B cell (primary cell): ENCODE measurements around the gene PNRC2. TPM values are rescaled to one million over a fixed set of nuclear protein-coding genes. Genes with fewer than 3 reads are reported as not detected.
A peak's percentile ranks its signal among the peaks of the same experiment; 100 is the strongest.

ENCODE experiments used
- ATAC-seq: fragments of 200-7000 bp; cut with Tn5 transposase; one replicate; pipeline ENCODE4 v1.10.0; 2021; ENCODE audit warnings: low read depth, mild to moderate bottlenecking, moderate number of reproducible peaks, moderate library complexity
- CTCF ChIA-PET: fragments of 350-600 bp; sonication (Branson Sonifier 250); formaldehyde crosslinking; loops from one replicate; lab custom pipeline; 2021; ENCODE audit warnings: antibody characterized with exemption, inconsistent platforms; lab: Charles Lee
- POLR2A ChIA-PET: fragments of 350-600 bp; sonication (Branson Sonifier 250); formaldehyde crosslinking; loops from one replicate; lab custom pipeline; 2021; ENCODE audit warnings: antibody characterized with exemption; lab: Charles Lee
- DNase-seq: peaks from one replicate; pipeline ENCODE4 v3.0.0; 2013
- H2AFZ ChIP-seq: 2 replicates; pipeline ENCODE4 v1.6.1; 2012; ENCODE audit warnings: mild to moderate bottlenecking, low read depth, low read length; ENCODE audit not compliant: insufficient read depth, poor library complexity, severe bottlenecking
- H3K27ac ChIP-seq, 2 donors: 1 replicate in 1 of 2; 2 replicates in 1 of 2; pipeline ENCODE4 v1.5.1; 2012 to 2013; ENCODE audit warnings: low read length in 2 of 2, mild to moderate bottlenecking in 2 of 2, moderate library complexity in 1 of 2
- H3K27me3 ChIP-seq, 4 experiments: fragments of 200-600 bp in 1 of 4; sonication (generic) in 1 of 4; replicated peaks in 1 of 4; 1 replicate in 2 of 4; 2 replicates in 2 of 4; pipeline versions ENCODE4 v1.6.1 to v1.7.0; 2013 to 2016; ENCODE audit warnings: low read length in 3 of 4, mild to moderate bottlenecking in 2 of 4, mixed read lengths in 1 of 4, moderate library complexity in 1 of 4; ENCODE audit not compliant: insufficient read depth in 4 of 4, control insufficient read depth in 3 of 4; ENCODE audit errors: control extremely low read depth in 1 of 4
- H3K36me3 ChIP-seq, 2 experiments: replicated peaks in 1 of 2; 1 replicate in 1 of 2; 2 replicates in 1 of 2; pipeline versions ENCODE4 v1.6.1 to v1.7.1; 2013; ENCODE audit warnings: low read length in 1 of 2; ENCODE audit not compliant: insufficient read depth in 2 of 2, control insufficient read depth in 1 of 2; ENCODE audit errors: control extremely low read depth in 1 of 2, extremely low read depth in 1 of 2
- H3K4me1 ChIP-seq, 2 donors: fragments of 200-600 bp in 1 of 2; sonication (generic) in 1 of 2; 1 replicate in 1 of 2; 2 replicates in 1 of 2; pipeline versions ENCODE4 v1.5.1 to v1.6.1; 2013 to 2017; ENCODE audit warnings: low read length in 2 of 2; ENCODE audit not compliant: control insufficient read depth in 2 of 2, insufficient read depth in 2 of 2
- H3K4me2 ChIP-seq: replicated peaks from 2 replicates; pipeline ENCODE3; 2012; ENCODE audit warnings: mild to moderate bottlenecking, low read depth, low read length; ENCODE audit not compliant: poor library complexity, severe bottlenecking
- H3K4me3 ChIP-seq, 5 experiments: fragments of 200-600 bp in 1 of 5; sonication (generic) in 1 of 5; 1 replicate in 3 of 5; 2 replicates in 2 of 5; pipeline versions ENCODE4 v1.5.1 to v1.7.0; 2011 to 2016; ENCODE audit warnings: low read length in 4 of 5, mild to moderate bottlenecking in 4 of 5, low read depth in 2 of 5, control low read depth in 1 of 5, moderate library complexity in 1 of 5; ENCODE audit not compliant: insufficient read depth in 1 of 5; ENCODE audit errors: control extremely low read depth in 1 of 5, extremely low read depth in 1 of 5
- H3K79me2 ChIP-seq: fragments of 200-600 bp; sonication (generic); one replicate; pipeline ENCODE4 v1.6.0; 2016; ENCODE audit warnings: low read length; ENCODE audit not compliant: control insufficient read depth, insufficient read depth
- H3K9ac ChIP-seq: fragments of 200-600 bp; sonication (generic); 2 replicates; pipeline ENCODE4 v1.6.1; 2017; ENCODE audit warnings: mild to moderate bottlenecking, low read length, moderate library complexity
- H3K9me3 ChIP-seq, 3 donors: one replicate each; pipeline versions ENCODE4 v1.6.1 to v1.7.1; 2013; ENCODE audit warnings: low read length in 2 of 3; ENCODE audit not compliant: control insufficient read depth in 2 of 3, insufficient read depth in 1 of 3; ENCODE audit errors: control extremely low read depth in 1 of 3
- H4K20me1 ChIP-seq: 2 replicates; pipeline ENCODE4 v1.6.0; 2012; ENCODE audit warnings: mild to moderate bottlenecking, low read length; ENCODE audit not compliant: insufficient read depth, control insufficient read depth, poor library complexity, severe bottlenecking
- H3K27ac Mint-ChIP-seq: one replicate; pipeline ENCODE4 v1.8.0; 2021; ENCODE audit warnings: mixed read lengths
- H3K27me3 Mint-ChIP-seq: one replicate; pipeline ENCODE4 v1.8.0; 2021; ENCODE audit warnings: mixed read lengths
- H3K4me1 Mint-ChIP-seq: one replicate; pipeline ENCODE4 v1.8.0; 2021; ENCODE audit warnings: mixed read lengths
- H3K4me3 Mint-ChIP-seq: one replicate; pipeline ENCODE4 v1.8.0; 2021; ENCODE audit warnings: mixed read lengths
- H3K9me3 Mint-ChIP-seq: one replicate; pipeline ENCODE4 v1.8.0; 2022; ENCODE audit warnings: mixed read lengths; ENCODE audit not compliant: insufficient read depth
- CTCF ChIP-seq: fragments of 200-600 bp; IDR thresholded peaks from one replicate; pipeline ENCODE4 v1.8.0; 2022; ENCODE audit warnings: antibody characterized with exemption, mild to moderate bottlenecking
- EZH2 ChIP-seq: IDR thresholded peaks from 2 replicates; pipeline ENCODE4 v1.6.1; 2012; ENCODE audit warnings: borderline replicate concordance, low read depth, mild to moderate bottlenecking, moderate library complexity, low read length; ENCODE audit not compliant: insufficient read depth, poor library complexity, severe bottlenecking
- WGBS: methylation state at CpG from one replicate; pipeline ENCODE4 v1.1.5; 2013; ENCODE audit warnings: missing lambda C conversion rate; ENCODE audit not compliant: insufficient coverage; 5-methylcytosine and 5-hydroxymethylcytosine counted together
- intact Hi-C: fragments of 100-400 bp; cut with micrococcal nuclease; formaldehyde crosslinking; loops from one replicate; pipeline ENCODE4 v1.10.0; 2022
- polyA plus RNA-seq: library from polyadenylated mRNA; depleted of rRNA; stranded (reverse); fragments of >200 nt; gene quantifications from 2 replicates; pipeline ENCODE4 v1.2.3, GENCODE V29; 2012
- total RNA-seq, 2 donors: library from RNA; stranded (reverse); fragments of 120-200 nt in 1 of 2; gene quantifications; 1 replicate in 1 of 2; 2 replicates in 1 of 2; pipeline versions ENCODE4 v1.2.3 to v1.2.4, GENCODE V29; 2013 to 2022

Gene PNRC2
- total and polyA plus RNA-seq, 2 donors (not counting 1 experiment from before 2014, with no cell fraction given) = 89.8 to 174 TPM

- H3K79me2 ChIP-seq = peaks cover 57% of the 10 kb centered on the region
- peak within 1 kb of the TSS; percentile 84 for H3K4me2 ChIP-seq
- Mint-ChIP-seq H3K27me3 (no peaks in the 10 kb centered on the region), H3K4me3 (peak within 1 kb of the TSS; percentile 99), H3K4me1 (peaks cover 79% of the 10 kb centered on the region), H3K27ac (peak within 1 kb of the TSS; percentile 99), H3K9me3 (no peaks in the 10 kb centered on the region)
- no peak for TF ChIP-seq EZH2
- no peak for TF ChIP-seq CTCF
- H4K20me1 ChIP-seq = peaks cover 15% of the 10 kb centered on the region
- peaks cover 0 to 20% of the 10 kb centered on the region in 2 experiments for H3K36me3 ChIP-seq
- peaks cover 0 to 3% (median 0%) of the 10 kb centered on the region in 3 donors for H3K9me3 ChIP-seq
- peak within 1 kb of the TSS; percentile 5 for H2AFZ ChIP-seq
- H3K27me3 ChIP-seq = no peaks in the 10 kb centered on the region
- H3K9ac ChIP-seq = peak within 1 kb of the TSS; percentile 88
- H3K4me3 ChIP-seq = peak within 1 kb of the TSS; percentile 65 to 94 (median 77)
- ChIA-PET CTCF (interaction anchor here (0.6 to 1.9 kb wide), 17 partner anchors 9 to 221 kb away, joined by 3 to 26 read pairs (median 4); partner anchors contain the start of gene PITHD1), POLR2A (interaction anchor here (0.5 to 7.1 kb wide), 16 partner anchors 10 to 263 kb away, joined by 3 to 81 read pairs (median 4); partner anchors contain the start of genes GALE, LYPLA2, PITHD1 and PNRC2)
- H3K27ac ChIP-seq = peak within 1 kb of the TSS; percentile 83 to 93
- ATAC-seq (peak; percentile 60), DNase-seq (peak; percentile 89)
- WGBS = 0% methylated on average over 3 of the region's 7 CpGs
- intact Hi-C loops = loop anchor here (1.0 to 5.0 kb wide), 4 partner anchors 17 to 356 kb away; partner anchors contain the start of genes ID3 and PNRC2
- H3K4me1 ChIP-seq = peaks cover 67 to 81% of the 10 kb centered on the region in 2 donors
Measured at GRCh38 chr1:23913212-23913880, 46.3 kb upstream of the PNRC2 start, which contains the start of gene CNR2. CNR2 (minus strand) TSS chr1:23913362; CDS start chr1:23875617, 37,745 bp downstream.
